H1 (cell line): ENCODE data around the gene HOXB5. TPM values are rescaled to one million over a fixed set of nuclear protein-coding genes. Genes with fewer than 3 reads are reported as not detected.

Experiments used
- CTCF ChIA-PET: fragments of 300-600 bp; sonication (Branson Sonifier 250); formaldehyde crosslinking; loops from one replicate; lab custom pipeline; 2021; ENCODE audit not compliant: partially characterized antibody; lab: Charles Lee
- POLR2A ChIA-PET: fragments of 300-600 bp; sonication (Branson Sonifier 250); formaldehyde crosslinking; loops from one replicate; lab custom pipeline; 2021; ENCODE audit warnings: inconsistent platforms; ENCODE audit not compliant: partially characterized antibody; lab: Charles Lee
- DNase-seq, 2 experiments: peaks; one replicate each; pipeline versions ENCODE4 v3.0.0 to v3.0.0-alpha.2; 2010 to 2022; ENCODE audit warnings: low spot score in 2 of 2, low read depth in 1 of 2, mixed read lengths in 1 of 2
- FAIRE-seq: peaks from 2 replicates; lab custom pipeline; 2011; peaks lifted over from hg19 to GRCh38; lab: Jason Lieb, UNC
- H2AFZ ChIP-seq: 2 replicates; pipeline ENCODE4 v1.8.1; 2012; ENCODE audit warnings: low read length, inconsistent platforms
- H2AK5ac ChIP-seq: 2 replicates; pipeline ENCODE4 v1.6.1; 2013; ENCODE audit warnings: low read depth, low read length
- H2BK120ac ChIP-seq: replicated peaks from 2 replicates; pipeline ENCODE3; 2013; ENCODE audit warnings: low read depth, low read length, inconsistent platforms
- H2BK12ac ChIP-seq: 2 replicates; pipeline ENCODE4 v1.6.1; 2013; ENCODE audit warnings: low read depth, low read length
- H2BK15ac ChIP-seq: 2 replicates; pipeline ENCODE4 v1.6.1; 2013; ENCODE audit warnings: low read length
- H2BK20ac ChIP-seq: 2 replicates; pipeline ENCODE4 v1.6.1; 2013; ENCODE audit warnings: low read length
- H2BK5ac ChIP-seq: 2 replicates; pipeline ENCODE4 v1.6.1; 2013; ENCODE audit warnings: low read depth, low read length
- H3K14ac ChIP-seq: 2 replicates; pipeline ENCODE4 v1.6.1; 2013; ENCODE audit warnings: inconsistent platforms; ENCODE audit not compliant: insufficient read length
- H3K18ac ChIP-seq: 2 replicates; pipeline ENCODE4 v1.6.1; 2013; ENCODE audit warnings: low read length; ENCODE audit errors: extremely low read depth
- H3K23ac ChIP-seq: 2 replicates; pipeline ENCODE4 v1.6.1; 2013; ENCODE audit warnings: inconsistent platforms; ENCODE audit not compliant: insufficient read length
- H3K23me2 ChIP-seq: 2 replicates; pipeline ENCODE4 v1.6.1; 2013; ENCODE audit warnings: low read depth, low read length
- H3K27ac ChIP-seq: 2 replicates; pipeline ENCODE4 v1.6.1; 2011; ENCODE audit warnings: low read depth, low read length, inconsistent platforms
- H3K27me3 ChIP-seq, 4 experiments: replicated peaks in 1 of 4; 1 replicate in 1 of 4; 2 replicates in 3 of 4; pipeline versions ENCODE4 v1.6.1 to v1.8.1; 2011 to 2013; ENCODE audit warnings: low read length in 3 of 4, mild to moderate bottlenecking in 3 of 4, inconsistent platforms in 2 of 4, mixed read lengths in 2 of 4, moderate library complexity in 1 of 4; ENCODE audit not compliant: control insufficient read depth in 3 of 4, insufficient read depth in 3 of 4; ENCODE audit errors: extremely low read depth in 1 of 4
- H3K36me3 ChIP-seq, 4 experiments: 2 replicates each; pipeline versions ENCODE4 v1.6.1 to v1.8.1; 2011 to 2013; ENCODE audit warnings: mild to moderate bottlenecking in 4 of 4, low read length in 3 of 4, moderate library complexity in 2 of 4, control low read depth in 1 of 4, inconsistent platforms in 1 of 4; ENCODE audit not compliant: insufficient read depth in 4 of 4, control insufficient read depth in 2 of 4
- H3K4ac ChIP-seq: replicated peaks from 2 replicates; pipeline ENCODE3; 2013; ENCODE audit warnings: low read length, low read depth, mixed read lengths, inconsistent platforms; ENCODE audit not compliant: insufficient read length
- H3K4me1 ChIP-seq, 4 experiments: replicated peaks in 1 of 4; 1 replicate in 1 of 4; 2 replicates in 3 of 4; pipeline versions ENCODE4 v1.6.1 to v1.8.1; 2011 to 2013; ENCODE audit warnings: low read length in 3 of 4, inconsistent platforms in 2 of 4, mixed read lengths in 1 of 4; ENCODE audit not compliant: insufficient read depth in 4 of 4, control insufficient read depth in 3 of 4
- H3K4me2 ChIP-seq, 2 experiments: 2 replicates each; pipeline versions ENCODE4 v1.6.1 to v1.8.1; 2011 to 2013; ENCODE audit warnings: low read depth in 2 of 2, low read length in 2 of 2, control low read depth in 1 of 2, inconsistent platforms in 1 of 2, mild to moderate bottlenecking in 1 of 2; ENCODE audit not compliant: insufficient read depth in 1 of 2
- H3K4me3 ChIP-seq, 4 experiments: fragments of 200-600, 300-600 bp in 1 of 4; sonication (generic), shearing (Covaris generic), sonication (Bioruptor Twin) in 1 of 4; 2 replicates each; pipeline versions ENCODE4 v1.5.1 to v1.8.1; 2011 to 2016; ENCODE audit warnings: low read length in 4 of 4, low read depth in 3 of 4, control low read depth in 2 of 4, inconsistent platforms in 2 of 4, mild to moderate bottlenecking in 2 of 4, mixed read lengths in 1 of 4, moderate library complexity in 1 of 4; ENCODE audit not compliant: insufficient read depth in 2 of 4; ENCODE audit errors: extremely low read depth in 1 of 4
- H3K56ac ChIP-seq: replicated peaks from 2 replicates; pipeline ENCODE3; 2013; ENCODE audit warnings: low read depth, mild to moderate bottlenecking, mixed read lengths, low read length, inconsistent platforms; ENCODE audit not compliant: insufficient read length
- H3K79me1 ChIP-seq: 2 replicates; pipeline ENCODE4 v1.6.1; 2013; ENCODE audit warnings: low read depth, low read length, control low read depth
- H3K79me2 ChIP-seq, 2 experiments: 2 replicates each; pipeline versions ENCODE4 v1.6.1 to v1.8.1; 2012 to 2013; ENCODE audit warnings: low read length in 2 of 2, mild to moderate bottlenecking in 2 of 2, inconsistent platforms in 1 of 2; ENCODE audit not compliant: insufficient read depth in 2 of 2, control insufficient read depth in 1 of 2
- H3K9ac ChIP-seq, 4 experiments: replicated peaks in 1 of 4; 1 replicate in 1 of 4; 2 replicates in 3 of 4; pipeline versions ENCODE4 v1.6.1 to v1.8.1; 2011 to 2013; ENCODE audit warnings: low read depth in 3 of 4, low read length in 3 of 4, control low read depth in 2 of 4, mild to moderate bottlenecking in 2 of 4, moderate library complexity in 2 of 4, inconsistent platforms in 1 of 4; ENCODE audit errors: extremely low read depth in 1 of 4
- H3K9me3 ChIP-seq, 2 experiments: 2 replicates each; pipeline versions ENCODE4 v1.6.1 to v1.8.1; 2012 to 2013; ENCODE audit warnings: mild to moderate bottlenecking in 2 of 2, moderate library complexity in 2 of 2, control low read depth in 1 of 2, inconsistent platforms in 1 of 2, low read depth in 1 of 2, low read length in 1 of 2, mixed read lengths in 1 of 2; ENCODE audit not compliant: insufficient read depth in 2 of 2
- H4K20me1 ChIP-seq, 2 experiments: replicated peaks in 1 of 2; 2 replicates each; pipeline versions ENCODE3 to v1.8.1; 2011 to 2013; ENCODE audit warnings: inconsistent platforms in 2 of 2, low read length in 2 of 2, mild to moderate bottlenecking in 1 of 2; ENCODE audit not compliant: insufficient read depth in 2 of 2, control insufficient read depth in 1 of 2
- H4K5ac ChIP-seq: 2 replicates; pipeline ENCODE4 v1.6.1; 2013; ENCODE audit warnings: low read length, low read depth, mixed read lengths, inconsistent platforms; ENCODE audit not compliant: insufficient read length
- H4K8ac ChIP-seq: 2 replicates; pipeline ENCODE4 v1.8.0; 2013; ENCODE audit warnings: mild to moderate bottlenecking, moderate library complexity, low read length, inconsistent platforms; ENCODE audit not compliant: insufficient read depth; ENCODE audit errors: extremely low read depth
- H4K91ac ChIP-seq: replicated peaks from 2 replicates; pipeline ENCODE3; 2013; ENCODE audit warnings: low read length, mixed read lengths, inconsistent platforms; ENCODE audit not compliant: insufficient read length
- ATF2 ChIP-seq: IDR thresholded peaks from 2 replicates; pipeline ENCODE4 v1.6.1; 2012; ENCODE audit warnings: low read length, inconsistent platforms
- CBX8 ChIP-seq: fragments of 300-800, 300-1000 bp; sonication (generic); IDR thresholded peaks from 2 replicates; pipeline ENCODE4 v1.7.1; 2016; ENCODE audit warnings: low read depth, low read length, borderline replicate concordance
- EZH2 ChIP-seq: fragments of 200-600 bp; sonication (generic); IDR thresholded peaks from 2 replicates; pipeline ENCODE4 v1.7.1; 2012; ENCODE audit warnings: low read depth, mild to moderate bottlenecking, moderate library complexity, low read length, inconsistent platforms; ENCODE audit not compliant: severe bottlenecking
- KDM5A ChIP-seq: fragments of 200-600 bp; IDR thresholded peaks from 2 replicates; pipeline ENCODE4 v1.7.1; 2012; ENCODE audit warnings: mild to moderate bottlenecking, low read length, inconsistent platforms, mixed read lengths
- RAD21 ChIP-seq, 2 experiments: IDR thresholded peaks in 1 of 2; conservative IDR thresholded peaks in 1 of 2; 2 replicates each; pipeline ENCODE4 v1.6.1; 2011; ENCODE audit warnings: low read depth in 2 of 2, low read length in 2 of 2, improper control_type of control experiment in 1 of 2, inconsistent platforms in 1 of 2, mild to moderate bottlenecking in 1 of 2, moderate library complexity in 1 of 2
- WGBS, 2 experiments: shearing (Covaris generic) in 1 of 2; methylation state at CpG; one replicate each; pipeline versions ENCODE4 v1.1.6 to v1.1.7; 2013 to 2015; ENCODE audit warnings: low lambda C conversion rate in 2 of 2, mixed read lengths in 2 of 2, inconsistent platforms in 1 of 2, low coverage in 1 of 2, missing lambda C conversion rate in 1 of 2; ENCODE audit not compliant: insufficient replicate concordance in 2 of 2, insufficient coverage in 1 of 2, insufficient read length in 1 of 2; ENCODE audit errors: extremely low coverage in 1 of 2, missing lambda C conversion rate in 1 of 2; 5-methylcytosine and 5-hydroxymethylcytosine counted together
- polyA plus RNA-seq, 7 experiments: library from polyadenylated mRNA; depleted of rRNA in 3 of 7; stranded (reverse) in 5 of 7; unstranded in 2 of 7; fragments of >200 nt in 5 of 7; fragments of 200-250 nt in 2 of 7; gene quantifications; 1 replicate in 5 of 7; 2 replicates in 1 of 7; 4 replicates in 1 of 7; pipeline versions ENCODE4 v1.2.1 to v1.2.3, GENCODE V29; 2011 to 2013; ENCODE audit warnings: missing spikeins in 2 of 7, mixed read lengths in 2 of 7
- total RNA-seq: library from RNA; stranded (reverse); fragmentation: NEBNext Ultra II Directional; extraction: Animal tissue kit (Norgen Biotek cat#: 25700); gene quantifications from 2 replicates; pipeline ENCODE4 v1.2.1, GENCODE V29; 2021

HOXB5 gene
- total and polyA plus RNA-seq, 2 of the 8 experiments (the other 6 are each of a cell fraction or from before 2014, with no cell fraction given): not detected

GRCh38 chr17:48579471-48579759 lies 14.2 kb downstream of the HOXB5 start:
- H4K20me1 ChIP-seq: peaks cover 19 to 38% of the 10 kb centered on the region in 2 experiments
- H3K79me2 ChIP-seq: no peaks in the 10 kb centered on the region
- peak; percentile 97 for TF ChIP-seq EZH2
- TF ChIP-seq ATF2: no peak
- no peak for TF ChIP-seq RAD21 (IDR thresholded peaks at IDR 0.05 in 1 of 2, conservative IDR thresholded peaks at IDR 0.05 in 1 of 2; ENCODE audit: low read depth in 2 of 2, low read length in 2 of 2)
- TF ChIP-seq KDM5A: no peak
- 0 out of 2 replicates have a peak, but pooled peaks have one; percentile 35 for TF ChIP-seq CBX8
- TF ChIP-seq, all 59 proteins: peak for 2
- ChIA-PET POLR2A (no interaction called here), CTCF (interaction anchor here (1.0 to 1.5 kb wide), 5 partner anchors 10 to 15 kb away, joined by 3 to 5 read pairs (median 4); no protein-coding TSS in a partner anchor)
- Histone ChIP-seq H4K5ac (no peak overlapping the region), H3K14ac (no peak overlapping the region), H3K9ac (no peak overlapping the region), H3K4ac (no peak overlapping the region), H3K36me3 (peaks cover 0 to 12% (median 0%) of the 10 kb centered on the region in 4 experiments; a peak in 1 of 8 replicates), H3K4me2 (no peak overlapping the region; a peak in 1 of 4 replicates), H3K27ac (no peak overlapping the region), H3K27me3 (peaks cover 99 to 100% (median 100%) of the 10 kb centered on the region in 4 experiments), H3K56ac (no peak overlapping the region), H3K23me2 (no peaks in the 10 kb centered on the region), H3K4me3 (no peak overlapping the region), H4K91ac (no peak overlapping the region), H2BK120ac (no peak overlapping the region), H2BK15ac (no peak overlapping the region), H2BK5ac (no peak overlapping the region), H2AK5ac (no peak overlapping the region), H2BK20ac (no peak overlapping the region), H3K79me1 (no peaks in the 10 kb centered on the region), H3K4me1 (peaks cover 0 to 13% (median 3%) of the 10 kb centered on the region in 4 experiments; a peak in 5 of 7 replicates), H4K8ac (no peak overlapping the region), H2AFZ (no peak overlapping the region), H3K23ac (no peak overlapping the region), H3K18ac (no peak overlapping the region), H3K9me3 (no peaks in the 10 kb centered on the region), H2BK12ac (no peak overlapping the region)
- FAIRE-seq (no peak), DNase-seq (no peak)
- WGBS, 2 experiments: 12% methylated on average over 7 of the region's 7 CpGs; no CpG with 5 or more reads in 1 of the 2 experiments
